ENCODE measurements around the gene WNT6.
A peak's percentile ranks its signal among the peaks of the same experiment; 100 is the strongest.

WNT6 gene

DNA sequence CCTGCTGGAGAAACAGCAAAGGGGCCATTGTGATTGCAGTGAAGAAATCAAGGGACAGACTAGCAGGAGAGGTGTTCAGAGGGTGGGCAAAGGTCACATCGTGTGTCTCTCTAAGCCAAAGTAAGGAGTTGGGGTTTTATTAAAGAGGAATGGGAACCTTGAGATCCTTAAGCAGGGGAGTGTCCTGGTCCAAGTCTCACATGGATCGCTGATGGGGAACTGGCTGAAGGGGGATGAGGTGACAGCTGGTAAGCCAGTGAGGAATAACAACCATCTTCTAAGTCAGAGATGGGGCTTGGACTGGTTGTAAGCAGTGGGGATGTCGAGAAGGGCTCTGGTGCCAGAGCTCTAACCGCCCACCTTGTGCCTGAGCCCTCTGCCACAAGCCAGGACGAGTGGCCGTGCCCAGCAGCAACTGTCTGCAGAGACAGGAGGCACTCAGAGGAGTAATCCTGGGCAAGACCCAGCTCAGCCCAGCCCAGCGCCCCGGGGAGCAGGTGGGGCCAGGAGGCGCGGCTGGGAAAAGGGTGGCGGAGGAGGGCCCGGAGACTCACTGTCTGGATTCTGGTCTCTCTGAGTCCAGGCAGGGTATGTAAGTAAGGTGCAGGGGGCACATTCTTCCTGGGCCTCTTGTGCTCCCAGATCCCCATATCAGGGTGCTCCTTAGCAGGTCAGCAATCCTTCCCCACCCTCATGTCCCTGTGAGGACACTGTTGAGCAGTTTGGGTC lies 34.7 kb downstream of the WNT6 start:
- no peak for DNase-seq

DNA sequence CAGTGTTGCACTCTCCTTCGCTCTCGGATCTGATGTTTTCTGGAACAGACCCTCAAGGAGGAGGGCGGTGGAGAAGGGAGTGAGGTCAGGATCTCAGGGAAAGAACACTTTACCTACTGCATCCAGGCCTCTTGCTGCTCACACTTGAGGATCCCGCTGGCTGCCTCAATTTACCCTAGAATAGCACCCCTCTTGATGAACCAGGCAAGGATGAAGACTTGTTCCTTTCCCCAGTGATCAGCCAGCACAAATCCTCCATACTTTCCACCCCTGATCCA lies 35.2 kb downstream of the WNT6 start:
- no peak for DNase-seq

DNA sequence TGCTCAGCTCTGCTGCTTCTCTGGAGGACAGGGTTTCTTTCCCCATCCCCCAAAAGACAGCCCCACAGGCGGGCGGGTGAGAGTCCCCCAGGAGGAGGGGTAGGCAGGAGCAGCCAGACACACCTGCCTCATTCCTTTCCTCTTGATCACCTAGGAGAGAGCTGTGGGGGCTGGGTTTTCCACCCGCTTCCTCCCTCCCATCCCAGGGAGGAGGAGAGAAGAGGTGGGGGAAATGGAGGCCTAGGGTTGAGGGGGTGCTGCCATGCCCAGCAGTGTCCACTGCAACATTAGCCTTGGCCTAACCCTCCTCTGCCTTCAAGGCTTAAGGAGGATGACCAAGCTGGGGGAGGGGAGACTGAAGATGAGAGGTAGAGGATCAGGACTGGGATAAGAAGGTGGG lies 35.7 kb downstream of the WNT6 start:
- DNase-seq: no peak

DNA sequence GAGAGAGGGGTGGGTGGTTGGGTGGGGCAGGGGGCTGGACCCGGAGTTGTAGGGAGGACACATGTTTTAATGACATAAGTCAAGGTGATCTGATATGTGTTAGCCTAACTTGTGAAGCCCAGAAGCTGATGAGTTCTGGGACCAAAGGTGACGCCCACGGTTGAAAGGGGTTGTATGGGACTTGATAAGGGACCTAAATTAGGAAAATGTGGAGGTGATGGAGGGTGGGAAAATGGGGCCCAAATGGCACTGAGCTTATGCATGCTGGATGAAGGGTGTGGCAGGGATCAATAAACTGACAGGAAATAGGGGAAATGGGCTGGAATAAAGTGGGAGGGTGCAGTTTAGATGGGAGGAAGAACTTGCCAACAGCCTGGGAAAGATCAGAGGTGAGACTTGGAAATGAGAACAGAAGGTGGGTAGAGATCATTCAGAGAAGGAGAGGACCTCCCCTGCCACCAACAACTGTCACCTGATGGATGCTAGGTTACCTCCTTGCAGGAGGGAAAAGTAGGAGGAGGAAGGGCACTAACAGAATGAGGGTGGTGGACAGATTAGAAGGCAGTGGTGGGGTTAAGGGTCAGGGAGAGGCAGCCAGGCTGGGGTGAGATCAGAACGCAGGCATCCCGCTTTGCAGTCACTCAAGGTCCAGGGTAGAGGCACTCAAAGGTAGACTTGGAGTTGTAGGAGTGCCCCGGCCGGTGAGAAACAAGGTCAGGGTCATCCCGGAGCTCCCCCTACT lies 36.3 kb downstream of the WNT6 start:
- DNase-seq: no peak

DNA sequence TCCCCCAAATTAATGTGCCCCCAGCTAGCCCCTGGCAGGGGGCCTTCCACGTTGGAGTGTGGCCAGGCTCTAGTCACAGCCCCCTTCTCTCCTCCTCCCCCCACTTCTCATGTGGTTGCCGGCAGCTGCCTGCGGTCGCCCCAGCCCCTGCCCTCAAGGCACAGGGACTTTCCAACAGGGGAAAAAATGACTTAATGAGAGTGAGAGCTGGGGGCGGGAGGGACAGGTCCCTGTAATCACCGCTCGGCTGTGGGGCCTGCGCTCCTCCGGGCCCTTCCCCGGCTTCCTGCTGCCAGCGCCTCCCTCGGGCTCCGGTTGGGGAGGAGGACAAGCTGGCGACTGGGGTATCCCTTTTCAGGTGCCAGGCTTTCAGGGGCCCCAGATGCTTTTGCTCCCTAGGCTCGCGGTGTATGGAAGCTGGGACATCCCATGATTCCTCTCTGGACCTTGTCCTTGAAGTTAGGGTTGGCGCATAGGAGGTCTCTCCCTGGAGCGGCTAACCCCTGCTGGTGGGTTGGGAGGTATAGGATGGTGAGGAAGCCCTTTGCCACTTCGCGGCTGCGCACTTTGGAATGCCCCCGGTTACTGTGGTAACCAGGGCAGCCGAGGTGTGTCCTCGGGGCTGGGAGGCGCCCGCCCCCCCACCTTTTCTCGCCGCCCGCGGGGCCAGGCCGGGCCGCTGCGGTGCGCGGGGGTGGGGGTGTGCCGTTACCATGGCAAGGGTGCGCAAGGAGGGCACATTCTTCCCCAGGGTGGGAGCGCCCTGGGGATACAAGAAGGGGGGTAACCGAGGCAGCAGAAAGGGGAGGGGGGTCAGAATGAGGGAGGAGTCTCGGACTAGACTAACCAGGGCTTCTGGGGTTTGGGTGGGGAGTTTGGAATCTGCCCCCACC lies 37.1 kb downstream of the WNT6 start:
- DNase-seq: no peak

DNA sequence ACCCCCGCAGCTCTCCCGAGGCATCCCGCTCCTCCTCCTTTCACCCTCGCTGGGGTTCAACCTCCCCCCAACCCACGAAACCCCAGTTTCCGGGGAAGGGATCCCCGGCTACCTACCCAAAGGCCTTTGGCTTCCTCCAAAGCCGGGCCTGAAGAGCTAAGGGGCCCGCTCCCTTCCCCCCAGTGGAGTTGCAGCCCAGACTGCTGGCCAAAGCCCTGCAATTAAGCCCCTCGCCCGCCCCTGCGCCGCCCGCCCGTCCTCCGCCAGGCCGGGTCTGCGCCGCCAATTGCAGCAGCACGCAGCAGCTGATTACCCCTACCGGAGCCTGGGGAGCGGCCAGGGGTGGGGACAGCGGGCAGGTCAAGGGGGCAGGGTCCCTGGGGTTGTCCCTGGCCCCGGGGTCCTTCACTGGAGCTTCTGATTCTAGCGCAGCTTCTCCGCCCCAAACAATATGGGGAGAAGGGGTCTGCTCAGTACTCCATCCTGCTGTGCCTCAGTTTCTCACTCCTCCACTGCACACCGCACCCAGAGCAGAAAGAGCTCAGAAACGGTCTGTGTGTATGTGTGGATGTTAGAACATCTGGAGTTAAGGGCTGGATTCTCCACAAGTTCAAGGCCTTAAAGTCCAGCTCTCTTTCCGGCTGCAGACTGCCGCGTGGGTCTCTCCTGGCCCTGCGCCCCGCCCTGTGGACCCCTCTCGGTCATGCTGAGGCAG lies 37.9 kb downstream of the WNT6 start:
- DNase-seq: no peak

DNA sequence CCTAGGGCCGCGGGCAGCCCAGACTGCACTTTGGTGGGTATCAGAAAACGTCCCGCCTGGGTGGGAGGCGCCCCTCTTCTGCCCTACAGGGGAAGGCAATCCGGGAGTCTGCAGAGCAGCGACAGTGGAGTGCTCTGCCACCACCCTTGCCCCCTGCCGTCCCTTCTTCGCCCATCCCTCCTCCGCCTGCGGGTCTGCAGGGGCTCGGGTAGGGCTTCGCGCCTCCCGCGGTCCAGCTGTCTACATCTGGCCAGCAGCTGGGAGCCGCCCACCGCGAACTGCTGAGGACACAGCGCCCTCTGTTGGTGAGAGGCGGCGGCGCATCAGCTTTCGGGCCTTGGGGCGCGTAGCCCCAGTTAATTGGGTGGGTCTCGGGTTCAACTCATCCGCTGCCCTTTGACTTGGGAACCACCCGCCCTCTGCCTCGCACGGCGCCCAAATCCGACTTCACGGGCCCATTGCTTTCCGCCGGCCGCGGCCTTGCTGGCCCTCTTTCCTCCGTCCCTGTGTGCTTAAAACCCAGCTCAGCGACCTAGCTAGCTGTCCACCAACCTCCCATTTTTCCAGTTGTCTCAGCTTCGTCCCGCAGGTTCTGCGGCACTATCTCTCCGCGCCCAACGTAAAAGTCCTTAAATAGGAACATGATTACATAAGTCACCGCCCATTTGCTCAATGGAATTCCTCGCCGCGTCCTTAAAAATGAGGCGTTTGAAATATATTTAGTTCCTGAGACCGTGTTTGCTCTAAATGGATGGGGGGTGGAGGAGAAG lies 38.7 kb downstream of the WNT6 start:
- DNase-seq: peak; percentile 20

DNA sequence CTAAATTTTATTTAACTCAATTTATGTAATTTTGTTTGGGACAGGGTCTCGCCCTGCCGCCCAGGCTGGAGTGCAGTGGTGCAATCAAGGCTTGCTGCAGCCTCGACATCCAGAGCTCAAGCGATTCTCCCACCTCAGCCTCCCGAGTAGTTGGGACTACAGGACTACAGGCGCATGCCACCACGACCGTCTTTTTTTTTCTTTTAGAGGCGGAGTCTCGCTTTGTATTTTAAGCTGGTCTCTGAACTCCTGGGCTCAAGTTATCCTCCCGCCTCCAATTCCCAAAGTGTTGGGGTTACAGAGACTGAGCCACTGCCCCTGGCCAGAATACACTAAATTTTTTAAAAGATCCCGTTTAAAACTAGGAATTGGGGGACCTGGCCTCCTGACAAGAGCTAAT lies 39.5 kb downstream of the WNT6 start:
- no peak for DNase-seq

DNA sequence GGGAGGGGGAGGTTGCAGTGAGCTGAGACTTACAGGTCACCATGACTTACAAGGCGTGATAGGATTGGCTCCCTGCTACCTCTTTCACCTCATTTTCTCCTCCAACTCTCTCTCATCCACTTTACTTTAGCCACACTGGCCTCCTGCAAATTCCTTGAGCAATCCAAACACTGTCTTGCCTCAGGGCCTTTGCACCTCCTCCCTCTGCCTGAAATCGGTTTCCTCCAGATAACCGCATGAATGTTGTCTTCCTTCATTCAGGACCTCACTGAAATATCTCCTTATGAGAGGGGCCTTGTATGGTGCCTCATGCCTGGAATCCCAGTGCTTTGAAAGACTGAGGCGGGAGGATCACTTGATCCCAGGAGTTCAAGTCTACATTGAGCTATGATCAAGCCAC lies 42.8 kb downstream of the WNT6 start:
- DNase-seq: no peak

DNA sequence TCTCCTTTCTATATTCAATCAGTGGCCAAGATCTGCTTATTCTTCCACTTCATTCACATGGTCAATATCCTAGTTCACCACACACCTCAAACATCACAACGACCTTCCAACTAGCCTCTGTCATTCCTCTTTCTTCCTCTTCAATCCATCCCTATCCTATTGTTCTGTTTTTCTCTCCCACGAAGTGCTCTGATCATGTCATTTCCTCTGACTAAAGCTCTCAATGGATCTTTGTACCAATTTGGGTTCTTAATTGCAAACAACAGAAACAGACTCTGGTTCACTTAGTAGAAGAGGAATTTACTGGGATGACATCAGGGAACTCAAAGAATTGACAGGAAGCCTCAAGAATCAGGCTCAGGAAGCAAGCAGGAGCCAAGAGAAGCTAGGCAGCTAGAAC lies 44.6 kb downstream of the WNT6 start:
- DNase-seq: no peak

DNA sequence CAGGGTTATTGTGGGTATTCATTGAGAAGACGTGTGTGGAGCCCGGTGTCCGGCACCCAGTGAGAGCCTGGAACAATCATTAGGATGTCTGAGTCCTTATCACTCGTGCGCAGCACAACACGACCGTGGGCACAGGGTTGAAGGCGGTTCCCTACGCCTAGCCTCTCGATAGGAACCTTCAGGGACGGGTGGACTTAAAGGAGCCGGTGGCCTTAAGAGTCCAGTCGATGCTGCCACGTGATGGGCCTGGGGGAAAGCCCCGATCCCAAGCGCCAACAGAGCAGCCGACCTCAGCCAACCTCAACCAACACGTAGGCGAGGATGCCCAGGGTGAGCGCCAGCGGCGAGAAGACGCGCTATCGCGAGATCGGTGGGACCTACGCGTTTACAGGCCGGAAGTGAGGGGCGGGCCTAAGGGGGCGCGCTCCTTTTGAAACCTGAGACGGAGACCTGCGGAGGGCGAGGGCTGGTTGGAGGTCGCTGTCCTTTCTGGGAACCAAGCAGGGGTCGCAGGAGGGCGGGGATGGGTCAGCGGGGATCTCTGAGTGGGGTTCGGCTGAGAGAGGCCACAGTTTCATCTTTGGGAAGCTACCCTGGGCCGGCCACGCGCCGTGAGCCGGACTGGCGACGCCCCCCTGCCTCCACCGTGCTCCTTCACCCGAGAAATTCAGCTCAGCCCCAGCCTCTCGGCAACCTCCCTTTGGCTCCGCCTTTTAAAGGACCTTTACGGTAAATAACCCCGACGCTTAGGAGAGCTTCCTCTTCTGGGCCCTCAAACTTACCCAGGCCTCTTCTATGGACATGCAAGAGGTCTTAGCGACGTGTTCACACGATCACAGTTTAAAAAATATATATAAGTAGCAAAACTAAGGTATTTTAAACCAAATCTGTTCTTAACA lies 49.4 kb downstream of the WNT6 start:
- DNase-seq: peak; percentile 94

DNA sequence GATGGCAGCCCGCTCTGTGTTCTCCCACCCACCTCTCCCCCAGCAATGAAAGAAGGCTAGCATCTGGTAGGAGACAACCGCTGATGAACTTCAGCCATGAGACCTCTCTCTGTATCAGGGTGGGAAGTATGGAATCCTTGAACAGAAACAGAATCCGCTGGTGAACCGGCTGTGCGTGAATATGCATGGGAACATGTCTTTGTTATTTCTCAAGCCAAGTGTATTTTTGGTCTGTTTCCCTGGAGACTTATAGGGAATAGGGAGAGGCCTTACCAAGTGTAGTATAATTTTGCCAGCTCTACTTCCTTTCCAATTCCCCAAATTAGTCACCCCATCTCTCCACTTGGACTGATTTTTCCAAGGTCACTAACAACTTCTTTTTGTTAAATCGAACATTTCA lies 51.1 kb downstream of the WNT6 start:
- DNase-seq: no peak

DNA sequence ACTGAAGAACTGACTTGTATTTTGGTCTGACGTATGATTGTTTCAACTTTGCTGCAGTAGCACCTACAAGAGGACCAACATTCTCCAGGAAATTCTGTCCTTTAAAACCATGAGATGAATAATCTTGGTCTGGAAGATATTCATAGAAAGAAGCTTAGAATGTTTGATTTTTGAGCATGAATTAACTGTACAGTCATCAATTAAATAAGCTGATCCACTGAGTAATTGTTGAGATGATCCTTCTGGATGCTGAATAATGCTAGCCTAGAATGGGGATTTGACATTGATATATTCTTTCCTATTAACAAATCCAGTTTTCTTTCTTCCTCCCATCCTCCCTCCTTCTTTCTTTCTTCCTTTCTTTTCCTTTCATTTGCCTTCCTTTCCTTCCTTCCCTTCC lies 60.9 kb downstream of the WNT6 start:
- no peak for DNase-seq

All from NCI-H1436 (cell line).